ENCODE results near the gene DNAJC10. TPM values are rescaled to one million over a fixed set of nuclear protein-coding genes. Genes with fewer than 3 reads are reported as not detected.
"Not testable (repeated sequence)": the region's sequence is repeated elsewhere in the genome, so short reads cannot be mapped to it uniquely, and the experiment has no call there.

DNAJC10 gene
- total RNA-seq, 1 donor from 2014 or later, result 60.4 TPM

- ATAC-seq (ENCODE audit: poor library complexity), result peak; percentile 54
- intact Hi-C loops (cut with DNase I), result no loop called here
- DNase-seq, result no peak
These were observed 51.5 kb downstream of the DNAJC10 start for GRCh38 chr2:182767578-182767977.

GRCh38 chr2:182768950-182769349, 52.9 kb downstream of the DNAJC10 start:
- ATAC-seq (ENCODE audit: poor library complexity), result not testable (repeated sequence)

GRCh38 chr2:182779323-182779722, 63.3 kb downstream of the DNAJC10 start:
- intact Hi-C loops (cut with DNase I), result no loop called here
- no peak for ATAC-seq (ENCODE audit: poor library complexity)
- no peak for DNase-seq

More at GRCh38 chr2:182768950-182769349, 52.9 kb downstream of the DNAJC10 start:
- intact Hi-C loops (cut with DNase I); DNase-seq: not testable (repeated sequence)

GRCh38 chr2:182781099-182781498, 65.0 kb downstream of the DNAJC10 start:
- ATAC-seq (ENCODE audit: poor library complexity); intact Hi-C loops (cut with DNase I); DNase-seq: not testable (repeated sequence)

- ATAC-seq (ENCODE audit: poor library complexity); intact Hi-C loops (cut with DNase I); DNase-seq: not testable (repeated sequence)
These were observed 66.6 kb downstream of the DNAJC10 start for GRCh38 chr2:182782686-182783085.

- DNase-seq (no peak), ATAC-seq (ENCODE audit: poor library complexity) (no peak)
- intact Hi-C loops (cut with DNase I), result no loop called here
These were observed 68.1 kb downstream of the DNAJC10 start for GRCh38 chr2:182784058-182784706.

- intact Hi-C loops (cut with DNase I), result no loop called here
- peak; percentile 41 for ATAC-seq (ENCODE audit: poor library complexity)
These were observed 68.7 kb downstream of the DNAJC10 start for GRCh38 chr2:182784777-182785176.

GRCh38 chr2:182792441-182792840, 76.4 kb downstream of the DNAJC10 start:
- no peak for DNase-seq
- intact Hi-C loops (cut with DNase I), result no loop called here
- ATAC-seq (ENCODE audit: poor library complexity), result no peak

More at GRCh38 chr2:182784777-182785176, 68.7 kb downstream of the DNAJC10 start:
- DNase-seq, result no peak

- ATAC-seq (ENCODE audit: poor library complexity), result no peak
- no peak for DNase-seq
- intact Hi-C loops (cut with DNase I), result no loop called here
These were observed 82.7 kb downstream of the DNAJC10 start for GRCh38 chr2:182798736-182799135.

GRCh38 chr2:182804128-182804527, 88.1 kb downstream of the DNAJC10 start:
- no peak for DNase-seq
- no peak for ATAC-seq (ENCODE audit: poor library complexity)
- intact Hi-C loops (cut with DNase I), result no loop called here

- ATAC-seq (ENCODE audit: poor library complexity), result no peak
- intact Hi-C loops (cut with DNase I), result no loop called here
These were observed 91.3 kb downstream of the DNAJC10 start for GRCh38 chr2:182807319-182807718.

GRCh38 chr2:182810087-182810486, 94.0 kb downstream of the DNAJC10 start:
- DNase-seq (no peak), ATAC-seq (ENCODE audit: poor library complexity) (no peak)
- intact Hi-C loops (cut with DNase I), result no loop called here

More at GRCh38 chr2:182807319-182807718, 91.3 kb downstream of the DNAJC10 start:
- no peak for DNase-seq

- no peak for ATAC-seq (ENCODE audit: poor library complexity)
- DNase-seq, result no peak
- intact Hi-C loops (cut with DNase I), result no loop called here
These were observed 98.3 kb downstream of the DNAJC10 start for GRCh38 chr2:182814380-182814779.

GRCh38 chr2:182814804-182815203, 98.7 kb downstream of the DNAJC10 start:
- intact Hi-C loops (cut with DNase I), result no loop called here

GRCh38 chr2:182816866-182817265, 100.8 kb downstream of the DNAJC10 start:
- DNase-seq (no peak), ATAC-seq (ENCODE audit: poor library complexity) (no peak)
- intact Hi-C loops (cut with DNase I), result no loop called here

More at GRCh38 chr2:182814804-182815203, 98.7 kb downstream of the DNAJC10 start:
- DNase-seq (no peak), ATAC-seq (ENCODE audit: poor library complexity) (no peak)

- no peak for DNase-seq
- no peak for ATAC-seq (ENCODE audit: poor library complexity)
- intact Hi-C loops (cut with DNase I), result no loop called here
These were observed 101.5 kb downstream of the DNAJC10 start for GRCh38 chr2:182817558-182817957.

GRCh38 chr2:182818501-182818900, 102.4 kb downstream of the DNAJC10 start:
- ATAC-seq (ENCODE audit: poor library complexity), result no peak
- intact Hi-C loops (cut with DNase I), result no loop called here

GRCh38 chr2:182818925-182819324, 102.9 kb downstream of the DNAJC10 start:
- intact Hi-C loops (cut with DNase I), result no loop called here
- DNase-seq, result no peak
- no peak for ATAC-seq (ENCODE audit: poor library complexity)

More at GRCh38 chr2:182818501-182818900, 102.4 kb downstream of the DNAJC10 start:
- no peak for DNase-seq

GRCh38 chr2:182819412-182819811, 103.4 kb downstream of the DNAJC10 start:
- intact Hi-C loops (cut with DNase I), result no loop called here

GRCh38 chr2:182821182-182821581, 105.1 kb downstream of the DNAJC10 start:
- no peak for DNase-seq
- ATAC-seq (ENCODE audit: poor library complexity), result no peak
- intact Hi-C loops (cut with DNase I), result no loop called here

More at GRCh38 chr2:182819412-182819811, 103.4 kb downstream of the DNAJC10 start:
- no peak for ATAC-seq (ENCODE audit: poor library complexity)
- DNase-seq, result no peak
